MM.1S (cell line): Measurements from ENCODE around the gene XRCC6.

Experiments
- DNase-seq: peaks from one replicate; pipeline ENCODE4 v3.0.0-alpha.2; 2015
- H2AFZ ChIP-seq: fragments of 300-600 bp; sonication (generic); 2 replicates; pipeline ENCODE4 v1.6.0; 2016; ENCODE audit warnings: antibody characterized with exemption, low read length
- H3F3A ChIP-seq: fragments of 300-600 bp; sonication (generic); 2 replicates; pipeline ENCODE4 v1.6.1; 2016; ENCODE audit warnings: mild to moderate bottlenecking, antibody characterized with exemption, low read length, moderate library complexity, mixed read lengths; ENCODE audit not compliant: insufficient read depth
- H3K27ac ChIP-seq: fragments of 300-600 bp; sonication (generic); 2 replicates; pipeline ENCODE4 v1.5.1; 2016; ENCODE audit warnings: mild to moderate bottlenecking, low read length
- H3K27me3 ChIP-seq: fragments of 300-600 bp; sonication (generic); replicated peaks from 2 replicates; pipeline ENCODE4 v1.6.0; 2016; ENCODE audit warnings: low read length; ENCODE audit not compliant: insufficient read depth
- H3K36me3 ChIP-seq: fragments of 300-600 bp; sonication (generic); replicated peaks from 2 replicates; pipeline ENCODE4 v1.6.1; 2016; ENCODE audit warnings: mild to moderate bottlenecking, low read length, mixed read lengths; ENCODE audit not compliant: insufficient read depth
- H3K4me1 ChIP-seq: fragments of 300-600 bp; sonication (generic); 2 replicates; pipeline ENCODE4 v1.6.1; 2016; ENCODE audit warnings: low read length, mixed read lengths
- H3K4me2 ChIP-seq: fragments of 300-600 bp; sonication (generic); 2 replicates; pipeline ENCODE4 v1.6.0; 2016; ENCODE audit warnings: low read depth, low read length
- H3K4me3 ChIP-seq: fragments of 300-600 bp; sonication (generic); 2 replicates; pipeline ENCODE4 v1.5.1; 2016; ENCODE audit warnings: low read length, mixed read lengths
- H3K79me2 ChIP-seq: fragments of 300-600 bp; sonication (generic); 2 replicates; pipeline ENCODE4 v1.6.1; 2016; ENCODE audit warnings: mixed run types, low read length, mixed read lengths
- H3K9ac ChIP-seq: fragments of 300-600 bp; sonication (generic); 2 replicates; pipeline ENCODE4 v1.6.1; 2016; ENCODE audit warnings: low read length, mixed read lengths
- H3K9me2 ChIP-seq: fragments of 300-600 bp; sonication (generic); replicated peaks from 2 replicates; pipeline ENCODE4 v1.6.1; 2016; ENCODE audit warnings: mild to moderate bottlenecking, low read length, mixed read lengths; ENCODE audit not compliant: insufficient read depth
- H3K9me3 ChIP-seq: fragments of 300-600 bp; sonication (generic); replicated peaks from 2 replicates; pipeline ENCODE4 v1.6.1; 2016; ENCODE audit warnings: mild to moderate bottlenecking, low read length, mixed read lengths; ENCODE audit not compliant: insufficient read depth
- H4K20me1 ChIP-seq: fragments of 300-600 bp; sonication (generic); 2 replicates; pipeline ENCODE4 v1.6.1; 2016; ENCODE audit warnings: mild to moderate bottlenecking, low read length, moderate library complexity, mixed read lengths; ENCODE audit not compliant: insufficient read depth
- EZH2 ChIP-seq: fragments of 300-600 bp; sonication (generic); optimal IDR thresholded peaks from 2 replicates; pipeline ENCODE3; 2017; ENCODE audit warnings: low read depth, mild to moderate bottlenecking, antibody characterized with exemption, low read length, mixed read lengths
- EZH2phosphoT487 ChIP-seq: fragments of 300-600 bp; sonication (generic); IDR thresholded peaks from 2 replicates; pipeline ENCODE4 v1.6.1; 2018; ENCODE audit warnings: antibody characterized with exemption, low read length
- TF ChIP-seq, protein P1 (sequence below): fragments of 300-600 bp; sonication (generic); IDR thresholded peaks from 2 replicates; pipeline ENCODE4 v1.5.1; 2016; ENCODE audit warnings: antibody characterized with exemption, low read length, mixed read lengths

Gene XRCC6

DNA sequence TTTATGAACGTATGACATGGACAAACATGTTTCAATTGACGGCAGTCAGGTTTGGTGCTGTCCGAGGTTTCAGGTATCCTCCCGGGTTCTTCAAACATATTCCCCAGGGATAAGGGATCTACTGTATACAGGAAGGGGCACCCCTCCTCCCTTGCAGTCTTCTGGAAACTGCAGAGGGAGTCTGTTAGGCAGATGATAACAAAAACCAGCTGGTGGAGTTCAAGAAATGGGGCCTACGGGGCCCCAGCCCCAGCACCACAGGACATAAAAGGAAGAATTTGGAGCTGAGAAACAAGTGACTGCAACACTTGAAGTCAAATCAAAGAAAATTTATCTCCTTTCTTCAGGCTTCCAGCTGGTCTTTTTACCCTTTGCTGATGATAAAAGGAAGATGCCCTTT is 35.5 kb downstream of the XRCC6 start:
- H3K9me3 ChIP-seq, result no peaks in the 10 kb centered on the region
- H2AFZ ChIP-seq, result no peak overlapping the region
- H3K9me2 ChIP-seq, result no peaks in the 10 kb centered on the region
- H3K4me2 ChIP-seq, result no peak overlapping the region
- H3K4me3 ChIP-seq, result no peak overlapping the region
- H3K27ac ChIP-seq, result no peak overlapping the region
- peaks cover 55% of the 10 kb centered on the region for H3K79me2 ChIP-seq
- H3K27me3 ChIP-seq, result no peaks in the 10 kb centered on the region
- no peaks in the 10 kb centered on the region for H4K20me1 ChIP-seq
- H3K36me3 ChIP-seq, result peaks cover 23% of the 10 kb centered on the region; the same call in 1 of the 2 replicates
- H3K9ac ChIP-seq, result no peak overlapping the region
- peaks cover 30% of the 10 kb centered on the region for H3K4me1 ChIP-seq
- TF ChIP-seq EZH2phosphoT487 (no peak), EZH2 (no peak)
- TF ChIP-seq, protein P1, sequence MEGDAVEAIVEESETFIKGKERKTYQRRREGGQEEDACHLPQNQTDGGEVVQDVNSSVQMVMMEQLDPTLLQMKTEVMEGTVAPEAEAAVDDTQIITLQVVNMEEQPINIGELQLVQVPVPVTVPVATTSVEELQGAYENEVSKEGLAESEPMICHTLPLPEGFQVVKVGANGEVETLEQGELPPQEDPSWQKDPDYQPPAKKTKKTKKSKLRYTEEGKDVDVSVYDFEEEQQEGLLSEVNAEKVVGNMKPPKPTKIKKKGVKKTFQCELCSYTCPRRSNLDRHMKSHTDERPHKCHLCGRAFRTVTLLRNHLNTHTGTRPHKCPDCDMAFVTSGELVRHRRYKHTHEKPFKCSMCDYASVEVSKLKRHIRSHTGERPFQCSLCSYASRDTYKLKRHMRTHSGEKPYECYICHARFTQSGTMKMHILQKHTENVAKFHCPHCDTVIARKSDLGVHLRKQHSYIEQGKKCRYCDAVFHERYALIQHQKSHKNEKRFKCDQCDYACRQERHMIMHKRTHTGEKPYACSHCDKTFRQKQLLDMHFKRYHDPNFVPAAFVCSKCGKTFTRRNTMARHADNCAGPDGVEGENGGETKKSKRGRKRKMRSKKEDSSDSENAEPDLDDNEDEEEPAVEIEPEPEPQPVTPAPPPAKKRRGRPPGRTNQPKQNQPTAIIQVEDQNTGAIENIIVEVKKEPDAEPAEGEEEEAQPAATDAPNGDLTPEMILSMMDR, result no peak
- H3F3A ChIP-seq, result peaks cover 24% of the 10 kb centered on the region
- no peak for DNase-seq

DNA sequence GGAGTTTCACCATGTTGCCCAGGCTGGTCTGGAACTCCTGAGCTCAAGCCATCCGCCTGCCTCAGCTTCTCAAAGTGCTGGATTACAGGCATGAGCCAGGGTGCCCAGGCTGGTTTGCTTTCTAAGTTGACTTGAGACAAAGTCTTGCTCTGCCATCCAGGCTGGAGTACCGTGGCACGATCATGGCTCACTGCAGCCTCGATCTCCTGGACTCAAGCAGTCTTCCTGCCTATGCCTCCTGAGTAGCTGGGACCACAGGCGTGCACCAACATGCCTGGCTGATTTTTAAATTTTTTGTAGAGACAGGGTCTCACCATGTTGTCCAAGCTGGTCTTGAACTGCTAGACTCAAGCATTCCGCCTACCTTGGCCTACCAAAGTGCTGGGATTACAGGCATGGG is 36.6 kb downstream of the XRCC6 start:
- DNase-seq, result no peak
- Histone ChIP-seq H3K27me3 (no peaks in the 10 kb centered on the region), H3K9me3 (no peaks in the 10 kb centered on the region), H3F3A (peaks cover 28% of the 10 kb centered on the region), H4K20me1 (no peaks in the 10 kb centered on the region), H3K9ac (no peak overlapping the region), H3K27ac (no peak overlapping the region), H3K4me2 (no peak overlapping the region), H3K4me3 (no peak overlapping the region), H3K9me2 (no peaks in the 10 kb centered on the region), H3K36me3 (peaks cover 23% of the 10 kb centered on the region; the same call in 1 of the 2 replicates), H2AFZ (no peak overlapping the region), H3K4me1 (peaks cover 23% of the 10 kb centered on the region), H3K79me2 (peaks cover 48% of the 10 kb centered on the region)
- TF ChIP-seq EZH2phosphoT487 (no peak), EZH2 (no peak)
- TF ChIP-seq, protein P1, result no peak

DNA sequence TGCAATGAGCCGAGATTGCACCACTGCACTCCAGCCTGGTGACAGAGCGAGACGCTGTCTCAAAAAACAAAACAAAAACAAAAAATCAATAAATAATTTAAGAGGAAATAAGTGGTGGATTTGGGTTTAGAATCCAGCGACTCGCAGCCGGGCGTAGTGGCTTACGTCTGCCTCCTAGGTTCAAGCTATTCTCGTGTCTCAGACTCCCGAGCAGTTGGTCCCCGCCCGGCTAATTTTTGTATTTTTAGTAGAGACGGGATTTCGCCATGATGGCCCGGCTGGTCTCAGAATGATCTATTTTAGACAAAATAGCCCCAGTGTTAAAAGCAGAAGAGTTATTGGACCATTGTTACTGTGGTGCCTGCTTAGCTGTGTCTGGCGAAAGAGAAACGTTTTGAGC is 37.8 kb downstream of the XRCC6 start:
- Histone ChIP-seq H3K9me3 (no peaks in the 10 kb centered on the region), H3K9me2 (no peaks in the 10 kb centered on the region), H3K4me2 (no peak overlapping the region), H3K9ac (no peak overlapping the region), H4K20me1 (no peaks in the 10 kb centered on the region), H3K79me2 (peaks cover 38% of the 10 kb centered on the region), H3K27me3 (no peaks in the 10 kb centered on the region), H3K36me3 (peaks cover 23% of the 10 kb centered on the region), H2AFZ (no peak overlapping the region), H3K27ac (no peak overlapping the region), H3F3A (peaks cover 21% of the 10 kb centered on the region), H3K4me1 (peaks cover 13% of the 10 kb centered on the region), H3K4me3 (no peak overlapping the region)
- TF ChIP-seq, protein P1, result no peak
- TF ChIP-seq EZH2phosphoT487 (no peak), EZH2 (no peak)
- no peak for DNase-seq
